WERI-Rb-1 (cell line): Measurements from ENCODE around the gene CST9L.

Experiments
- DNase-seq: peaks from one replicate; pipeline ENCODE4 v3.0.0-alpha.2; 2020
- H3K27ac ChIP-seq: fragments of 250-450 bp; sonication (Bioruptor Pico); 2 replicates; pipeline ENCODE4 v1.5.1; 2020; ENCODE audit warnings: mild to moderate bottlenecking, moderate library complexity
- H3K27me3 ChIP-seq: fragments of 250-450 bp; sonication (Bioruptor Pico); 2 replicates; pipeline ENCODE4 v1.5.1; 2021; ENCODE audit warnings: mild to moderate bottlenecking, low read depth, moderate library complexity; ENCODE audit not compliant: insufficient read depth, severe bottlenecking
- H3K36me3 ChIP-seq: fragments of 250-450 bp; sonication (Bioruptor Pico); 2 replicates; pipeline ENCODE4 v1.5.1; 2020; ENCODE audit warnings: mild to moderate bottlenecking, moderate library complexity
- H3K4me3 ChIP-seq: 2 replicates; pipeline ENCODE4 v1.5.1; 2011; ENCODE audit warnings: low read depth, mild to moderate bottlenecking, control low read depth, low read length
- H3K9me3 ChIP-seq: fragments of 250-450 bp; sonication (Bioruptor Pico); 2 replicates; pipeline ENCODE4 v1.5.1; 2021; ENCODE audit warnings: mild to moderate bottlenecking, moderate library complexity; ENCODE audit not compliant: severe bottlenecking
- CTCF ChIP-seq: IDR thresholded peaks from 2 replicates; pipeline ENCODE4 v1.5.1; 2011; ENCODE audit warnings: low read depth, mild to moderate bottlenecking, control low read depth, inconsistent platforms, low read length

CST9L gene

GRCh38 chr20:23595941-23596340, 27.7 kb upstream of the CST9L start:
- Histone ChIP-seq H3K27me3 (no peaks in the 10 kb centered on the region), H3K36me3 (no peaks in the 10 kb centered on the region), H3K4me3 (no peak overlapping the region), H3K27ac (no peak overlapping the region), H3K9me3 (no peaks in the 10 kb centered on the region)
- no peak for DNase-seq
- no peak for TF ChIP-seq CTCF

DNA sequence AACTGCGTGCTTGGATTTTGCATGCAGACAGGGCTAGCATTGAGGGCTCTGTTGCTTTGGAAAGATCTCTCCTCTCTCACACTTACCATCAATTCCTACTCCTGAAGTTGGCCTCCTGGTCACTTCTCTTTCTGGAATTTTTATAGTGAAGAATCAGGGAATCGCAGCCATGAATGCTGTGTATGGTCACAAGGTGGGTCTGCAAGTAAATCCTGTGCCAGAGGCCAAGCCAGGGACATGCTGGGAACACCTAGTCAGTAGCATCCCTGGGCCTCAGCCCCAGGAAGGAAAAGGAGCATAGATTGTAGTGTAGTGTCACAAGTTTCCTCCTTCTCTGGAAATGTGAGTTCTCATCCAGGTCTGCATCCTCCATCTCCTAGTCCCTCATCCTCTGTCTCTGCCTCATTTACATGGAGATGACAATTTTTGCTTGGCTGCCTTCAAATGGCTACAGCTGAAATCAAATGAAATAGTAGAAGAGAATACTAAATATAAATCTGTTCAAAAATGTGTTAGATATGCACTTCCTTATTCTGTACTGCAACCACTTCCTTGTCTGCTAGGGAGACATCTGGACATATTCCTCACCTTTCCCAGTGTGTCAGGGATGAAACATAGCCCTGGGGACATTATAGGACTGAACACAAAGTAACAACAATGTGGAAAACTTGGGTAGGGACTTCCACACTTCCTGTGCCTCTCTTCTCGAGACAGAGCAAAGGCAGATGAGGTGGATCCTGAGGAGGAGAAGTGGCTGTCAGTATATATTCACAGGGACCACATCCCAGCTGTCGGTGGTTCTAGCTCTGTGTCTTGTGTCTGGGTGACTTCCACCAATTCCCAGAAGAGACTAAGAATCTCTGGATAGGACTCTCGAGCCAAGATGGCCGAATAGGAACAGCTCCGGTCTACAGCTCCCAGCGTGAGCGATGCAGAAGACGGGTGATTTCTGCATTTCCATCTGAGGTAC, 20.4 kb upstream of the CST9L start:
- no peak for TF ChIP-seq CTCF
- no peaks in the 10 kb centered on the region for H3K36me3 ChIP-seq
- H3K4me3 ChIP-seq: no peak overlapping the region
- H3K27ac ChIP-seq: no peak overlapping the region
- no peak for DNase-seq
- H3K27me3 ChIP-seq: no peaks in the 10 kb centered on the region
- no peaks in the 10 kb centered on the region for H3K9me3 ChIP-seq

- no peak for TF ChIP-seq CTCF
- no peaks in the 10 kb centered on the region for H3K36me3 ChIP-seq
- H3K27me3 ChIP-seq: no peaks in the 10 kb centered on the region
- H3K27ac ChIP-seq: no peak overlapping the region
- no peaks in the 10 kb centered on the region for H3K9me3 ChIP-seq
- H3K4me3 ChIP-seq: no peak overlapping the region
- no peak for DNase-seq
Observed at GRCh38 chr20:23587631-23588030, 19.3 kb upstream of the CST9L start.

DNA sequence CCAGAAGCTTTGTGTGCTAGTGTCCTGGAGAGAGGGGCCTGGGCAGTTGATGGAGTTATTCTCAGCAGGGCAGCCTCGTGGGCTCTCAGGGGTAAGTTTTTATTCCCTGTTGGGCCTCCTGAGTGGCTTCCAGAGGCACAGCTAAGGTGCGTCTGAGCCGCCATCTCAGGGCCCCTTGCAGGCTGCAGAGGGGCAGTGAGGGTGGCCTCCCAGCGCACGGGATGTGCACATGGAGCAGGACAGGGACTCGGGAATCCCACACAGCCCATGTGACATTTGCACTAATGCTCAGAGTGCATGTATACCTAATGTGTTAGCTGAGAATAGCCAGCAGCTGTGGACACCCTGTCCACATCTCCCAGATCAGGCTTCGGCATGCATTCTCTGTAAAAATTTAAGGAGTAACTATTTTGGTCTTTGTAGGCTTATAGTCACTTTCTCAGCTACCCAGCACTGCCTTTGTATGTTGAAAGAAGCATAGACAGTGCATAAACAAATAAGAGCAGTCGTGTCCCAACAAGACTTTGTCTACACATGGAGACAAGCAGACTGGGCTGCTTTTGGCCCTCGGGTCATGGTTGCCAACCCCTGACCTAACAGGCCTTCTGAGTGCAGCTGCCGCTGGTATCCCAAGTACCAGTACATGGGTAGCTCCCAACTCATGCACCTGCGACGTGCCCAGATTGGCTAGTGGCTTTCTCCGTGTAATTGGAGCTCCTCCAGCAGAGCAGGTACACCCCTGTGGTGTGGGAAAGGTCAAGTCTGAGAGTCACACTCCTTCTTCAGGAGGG, 18.6 kb upstream of the CST9L start:
- no peak overlapping the region for H3K4me3 ChIP-seq
- no peak overlapping the region for H3K27ac ChIP-seq
- H3K27me3 ChIP-seq: no peaks in the 10 kb centered on the region
- H3K36me3 ChIP-seq: no peaks in the 10 kb centered on the region
- no peak for TF ChIP-seq CTCF
- no peak for DNase-seq
- H3K9me3 ChIP-seq: no peaks in the 10 kb centered on the region

DNA sequence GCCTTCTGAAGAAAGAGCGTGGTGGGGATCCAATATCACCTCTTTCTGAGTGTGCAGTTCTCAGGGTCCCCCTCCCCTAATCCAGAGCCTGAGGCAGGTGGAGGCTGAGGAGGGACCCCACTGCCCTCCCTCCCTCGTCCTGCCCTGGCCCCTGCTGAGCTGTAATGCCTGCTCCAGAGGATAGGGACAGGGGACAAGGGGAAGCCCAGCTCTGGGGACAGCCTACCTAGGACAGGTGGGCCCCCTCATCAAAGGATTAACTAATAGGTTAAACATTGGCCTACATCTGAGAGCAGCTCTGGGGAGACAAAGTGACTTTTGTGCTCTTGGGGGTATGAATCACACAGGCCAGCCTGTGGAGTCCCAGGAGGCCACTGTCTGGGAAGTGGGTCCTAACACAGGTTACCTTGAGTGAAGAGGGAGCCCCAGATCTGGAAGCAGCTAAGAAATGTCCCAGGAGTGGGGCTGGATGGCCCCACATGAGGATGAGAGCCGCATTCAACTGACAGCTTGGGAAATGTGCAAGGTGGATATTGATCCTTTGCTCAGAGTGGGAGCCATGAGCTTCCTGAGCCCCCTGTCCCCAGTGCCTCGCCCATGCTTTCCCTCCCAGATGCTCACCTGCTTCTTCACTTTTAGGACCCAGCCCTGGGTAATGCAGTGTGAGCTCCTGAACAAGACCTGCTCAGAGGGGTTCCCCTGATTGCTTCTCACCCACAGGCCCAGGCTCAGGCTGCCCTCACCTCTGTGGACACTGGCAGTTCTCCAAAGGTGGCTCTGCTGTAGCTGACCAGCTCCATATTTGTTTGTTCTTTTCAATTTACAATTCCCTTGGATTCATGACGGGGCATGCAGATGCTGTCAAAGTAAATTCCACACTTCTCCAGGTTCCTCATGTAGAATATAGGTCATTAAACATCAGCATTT, 17.8 kb upstream of the CST9L start:
- Histone ChIP-seq H3K27ac (no peak overlapping the region), H3K27me3 (no peaks in the 10 kb centered on the region), H3K4me3 (no peak overlapping the region), H3K9me3 (no peaks in the 10 kb centered on the region), H3K36me3 (no peaks in the 10 kb centered on the region)
- no peak for DNase-seq
- no peak for TF ChIP-seq CTCF
